HG02852 (cell line): Measurements from ENCODE around the gene SLC17A2.

Source experiments
- ATAC-seq: cut with Tn5 transposase; IDR thresholded peaks from one replicate; pipeline ENCODE4 v1.9.1; 2021; ENCODE audit warnings: mild to moderate bottlenecking, moderate library complexity; ENCODE audit not compliant: unreplicated experiment

SLC17A2 gene, protein sequence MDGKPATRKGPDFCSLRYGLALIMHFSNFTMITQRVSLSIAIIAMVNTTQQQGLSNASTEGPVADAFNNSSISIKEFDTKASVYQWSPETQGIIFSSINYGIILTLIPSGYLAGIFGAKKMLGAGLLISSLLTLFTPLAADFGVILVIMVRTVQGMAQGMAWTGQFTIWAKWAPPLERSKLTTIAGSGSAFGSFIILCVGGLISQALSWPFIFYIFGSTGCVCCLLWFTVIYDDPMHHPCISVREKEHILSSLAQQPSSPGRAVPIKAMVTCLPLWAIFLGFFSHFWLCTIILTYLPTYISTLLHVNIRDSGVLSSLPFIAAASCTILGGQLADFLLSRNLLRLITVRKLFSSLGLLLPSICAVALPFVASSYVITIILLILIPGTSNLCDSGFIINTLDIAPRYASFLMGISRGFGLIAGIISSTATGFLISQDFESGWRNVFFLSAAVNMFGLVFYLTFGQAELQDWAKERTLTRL

DNA sequence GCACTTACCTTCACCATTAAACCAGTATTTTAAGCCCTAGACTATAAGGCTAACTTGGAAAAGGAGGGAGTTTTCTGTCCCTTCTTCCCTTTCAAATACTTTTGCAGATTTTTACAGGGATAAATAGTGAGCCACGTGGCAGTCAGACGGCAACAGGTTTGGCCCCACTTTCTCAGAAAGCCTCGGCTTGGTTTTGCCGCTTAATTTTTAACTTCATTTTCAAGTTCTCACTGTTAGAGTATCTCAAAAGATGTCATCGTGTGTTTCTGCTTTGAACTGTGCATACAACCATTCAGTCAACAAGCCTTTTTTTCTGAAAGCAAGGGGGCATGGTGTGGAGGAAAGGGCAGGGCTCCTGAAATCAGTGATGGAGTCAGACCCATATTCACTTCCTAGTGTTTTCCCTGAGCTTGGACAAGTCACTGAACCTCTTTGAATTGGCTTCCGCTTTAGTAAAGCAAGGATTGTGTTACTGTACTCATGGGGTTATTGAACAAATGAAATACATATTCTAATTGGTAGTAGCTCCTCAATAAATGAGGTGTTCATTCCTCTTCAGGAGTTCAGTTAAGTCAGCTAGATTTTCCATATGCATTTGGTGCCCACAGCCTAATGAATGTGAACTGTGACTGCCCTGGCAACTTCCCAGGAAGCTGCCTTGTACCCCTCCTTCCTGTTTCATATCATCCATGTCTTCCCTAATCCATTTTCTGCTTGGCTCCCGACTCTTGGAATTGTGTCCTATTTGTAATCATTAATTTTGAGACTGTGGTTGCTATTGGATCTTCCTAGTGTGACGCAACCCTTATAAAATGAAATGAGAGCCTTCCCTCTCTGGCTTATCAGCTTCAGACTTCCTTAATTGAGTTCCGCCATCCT lies at the start of gene SLC17A2:
Gene SLC17A2 (minus strand): TSS at position 160 of the 879 bp plus-strand sequence. CDS start 4,895 bp downstream, outside the sequence.
- ATAC-seq: no peak

DNA sequence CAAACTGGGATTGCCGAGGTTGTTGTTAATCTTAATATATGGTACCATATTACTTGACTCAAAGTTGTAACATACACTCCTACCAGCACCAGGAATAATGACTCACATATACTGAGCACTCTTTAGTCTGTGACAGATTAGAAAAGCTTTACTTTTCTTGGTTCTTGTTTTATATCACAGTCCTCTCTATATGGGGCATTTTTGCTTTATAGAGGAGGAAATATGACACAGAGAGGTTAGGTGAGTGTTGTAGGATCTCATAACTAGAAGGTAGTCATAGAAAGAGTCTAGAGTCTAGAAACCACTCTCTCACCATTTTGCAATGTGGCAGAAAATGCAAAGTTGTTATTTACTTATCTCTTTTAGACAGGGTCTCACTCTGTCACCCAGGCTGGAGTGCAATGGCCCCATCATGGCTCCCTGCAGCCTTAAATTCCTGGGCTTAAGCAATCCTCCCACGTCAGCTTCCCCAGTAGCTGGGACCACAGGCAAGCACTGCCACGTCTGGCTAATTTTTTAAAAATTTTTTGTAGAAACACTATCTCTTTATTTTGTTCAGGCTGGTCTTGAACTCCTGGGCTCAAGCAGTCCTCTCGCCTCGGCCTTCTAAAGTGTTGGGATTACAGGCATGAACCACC lies 45.6 kb upstream of the SLC17A2 start:
- ATAC-seq: no peak

DNA sequence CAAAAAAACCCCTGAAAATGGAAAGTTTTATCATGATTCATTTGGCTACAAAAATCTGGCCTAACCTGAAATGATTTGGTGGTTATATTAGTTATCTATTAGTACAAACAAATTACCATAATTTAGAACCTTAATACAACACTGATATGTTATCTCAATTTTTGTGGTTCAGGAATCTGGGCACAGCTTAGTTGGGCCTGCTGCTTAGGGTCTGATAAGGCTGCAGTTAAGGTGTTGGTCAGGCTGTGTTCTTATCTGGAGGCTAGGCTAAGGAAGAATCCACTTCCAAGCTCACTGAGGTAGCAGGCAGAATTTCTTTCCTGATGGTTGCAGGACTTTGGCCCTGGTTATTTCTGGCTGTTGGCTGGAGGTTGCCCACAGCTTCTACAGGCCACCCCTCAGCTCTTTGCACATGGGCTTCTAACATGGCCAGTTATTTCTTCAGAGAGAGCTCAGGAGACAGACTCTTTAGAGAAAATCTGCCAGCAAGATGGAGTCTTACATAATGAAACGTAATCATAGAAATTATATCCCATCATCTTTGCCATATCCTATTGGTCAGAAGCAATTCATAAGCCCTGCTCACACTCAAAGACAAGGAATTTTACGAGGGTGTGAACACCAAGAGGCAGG lies 43.5 kb upstream of the SLC17A2 start:
- no peak for ATAC-seq

GRCh38 chr6:25972902-25973301 lies 42.4 kb upstream of the SLC17A2 start:
- no peak for ATAC-seq

DNA sequence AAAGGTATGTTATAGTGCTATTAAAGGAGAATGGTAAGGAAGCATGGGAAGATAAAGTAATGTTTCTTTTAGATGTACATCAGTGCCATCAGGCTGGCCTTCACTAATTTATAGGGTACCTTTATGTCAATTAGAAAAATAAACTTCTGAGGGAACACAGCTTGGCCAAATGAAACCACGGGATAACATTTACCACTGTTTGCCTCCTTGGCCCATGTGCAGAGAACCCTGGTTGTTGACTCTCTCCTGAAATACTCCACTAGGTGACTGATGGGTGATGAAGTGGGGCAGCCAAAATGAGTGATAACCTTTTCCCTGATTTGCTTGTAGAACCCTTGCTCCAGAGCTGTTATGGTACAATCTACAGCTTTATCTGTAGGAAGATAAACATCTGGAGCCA lies 41.6 kb upstream of the SLC17A2 start:
- no peak for ATAC-seq

DNA sequence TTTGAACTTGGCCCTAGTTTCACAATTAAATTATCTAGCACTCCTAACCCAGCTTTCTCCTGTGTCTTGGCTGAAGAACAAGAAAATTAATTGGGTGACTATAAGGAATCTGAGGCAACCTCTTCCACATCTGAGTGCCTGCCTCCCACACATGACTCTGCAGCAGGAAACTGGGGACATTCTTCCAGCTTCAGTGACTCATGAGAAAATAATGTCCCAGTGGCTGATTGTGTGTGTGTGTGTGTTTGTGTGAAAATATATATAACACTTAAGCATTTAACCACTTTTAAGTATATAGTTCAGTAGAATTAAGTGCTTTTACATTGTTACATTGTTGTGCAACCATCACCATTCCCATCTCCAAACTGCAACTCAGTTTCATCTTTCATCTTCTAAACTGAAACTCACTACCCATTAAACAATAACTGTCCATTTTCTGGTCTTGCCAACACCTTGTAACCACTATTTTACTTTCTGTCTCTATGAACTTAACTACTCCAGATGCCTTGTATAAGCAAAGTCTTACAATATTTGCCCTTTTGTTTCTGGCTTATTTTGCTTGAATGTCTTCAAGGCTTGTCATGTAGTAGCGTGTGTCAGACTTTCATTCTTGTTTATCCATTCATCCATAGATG lies 40.8 kb upstream of the SLC17A2 start:
- ATAC-seq: no peak

DNA sequence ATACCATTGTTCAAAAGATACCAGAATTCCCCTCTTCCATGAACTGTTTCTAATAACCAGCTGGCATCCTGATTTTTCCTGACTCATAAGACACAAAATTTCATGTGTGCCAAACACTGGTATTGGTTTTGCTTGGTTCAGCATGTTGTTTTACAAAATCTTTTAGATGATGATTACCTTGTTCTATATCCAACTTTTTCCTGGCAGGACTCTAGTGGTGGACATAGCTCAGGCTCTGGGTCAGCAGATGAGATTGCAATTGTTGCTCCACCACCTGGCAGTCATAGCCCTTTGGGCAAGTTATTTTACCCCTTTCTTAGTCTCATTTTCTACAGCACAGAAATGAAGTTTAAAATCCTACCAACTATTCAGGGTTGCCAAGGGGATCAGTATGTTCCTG lies 38.3 kb upstream of the SLC17A2 start:
- ATAC-seq: no peak

DNA sequence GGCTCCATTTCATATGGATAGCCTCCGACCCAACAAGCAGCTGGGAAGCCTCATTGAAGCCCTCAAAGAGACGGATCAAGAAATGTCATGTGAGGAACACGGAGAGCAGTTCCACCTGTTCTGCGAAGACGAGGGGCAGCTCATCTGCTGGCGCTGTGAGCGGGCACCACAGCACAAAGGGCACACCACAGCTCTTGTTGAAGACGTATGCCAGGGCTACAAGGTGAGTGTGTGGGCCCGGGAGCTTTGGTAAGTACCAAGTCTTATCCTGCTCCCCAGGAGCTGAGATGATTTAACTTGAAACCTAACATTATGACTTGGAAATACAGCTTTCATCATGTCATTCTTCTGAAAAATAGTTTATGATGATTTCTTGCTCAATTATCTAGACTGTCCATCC lies 36.2 kb upstream of the SLC17A2 start:
- no peak for ATAC-seq

DNA sequence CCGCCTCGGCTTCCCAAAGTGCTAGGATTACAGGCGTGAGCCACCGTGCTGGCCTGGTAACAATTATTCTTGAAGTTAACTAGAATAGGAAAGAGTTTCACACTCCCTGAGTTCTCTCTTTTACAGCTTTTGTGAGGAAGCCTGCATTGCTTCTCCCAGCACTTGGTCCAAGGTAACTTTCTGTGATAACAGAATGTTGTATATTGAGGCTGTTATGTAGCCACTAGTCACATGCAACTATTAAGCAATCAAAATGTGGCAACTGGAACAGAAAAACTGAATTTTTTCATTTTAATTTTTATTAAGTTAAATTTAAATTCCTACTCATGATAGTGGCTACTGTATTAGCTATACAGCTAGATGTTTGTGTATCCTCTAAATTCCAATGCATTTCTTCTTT lies 34.6 kb upstream of the SLC17A2 start:
- ATAC-seq: no peak

DNA sequence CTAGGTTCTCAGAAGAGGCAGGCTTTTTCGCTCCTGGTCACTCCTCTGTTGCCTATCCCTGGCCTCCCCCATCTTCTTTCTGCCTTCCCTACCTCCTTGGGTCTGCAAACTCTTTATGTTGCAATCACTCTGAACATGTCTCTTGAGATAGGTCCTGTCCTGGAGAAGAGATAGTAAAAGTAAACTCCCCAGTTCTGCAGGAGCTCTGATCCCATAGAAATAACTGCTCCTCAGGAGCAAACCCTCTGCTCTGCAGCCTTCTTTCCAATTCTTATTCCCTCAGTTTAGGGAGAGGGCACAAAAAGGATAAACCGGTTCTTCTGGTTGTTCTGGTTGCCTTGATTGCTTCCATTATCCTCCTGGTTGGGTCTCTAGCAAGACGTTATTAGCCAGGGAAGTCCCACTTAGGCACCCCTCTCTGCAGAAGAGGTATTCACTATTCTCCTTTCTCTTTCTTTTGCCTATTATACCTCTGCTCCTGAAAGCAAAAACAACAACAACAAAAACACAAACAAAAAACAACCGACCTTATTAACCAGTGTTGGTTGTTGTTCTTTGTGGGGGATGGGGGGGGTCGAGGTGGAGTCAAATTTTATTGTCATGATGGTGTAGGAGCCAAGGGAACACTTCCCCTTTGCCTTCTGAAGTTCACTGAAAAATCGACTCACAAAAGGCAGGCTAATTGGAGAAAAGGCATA lies 33.1 kb upstream of the SLC17A2 start:
- ATAC-seq: no peak

- peak; percentile 84 for ATAC-seq
Measured at GRCh38 chr6:25962149-25963127, 31.9 kb upstream of the SLC17A2 start, which contains the start of gene TRIM38. TSS of gene TRIM38 (plus strand) at chr6:25962802. CDS start at chr6:25966523, 3,721 bp downstream.

DNA sequence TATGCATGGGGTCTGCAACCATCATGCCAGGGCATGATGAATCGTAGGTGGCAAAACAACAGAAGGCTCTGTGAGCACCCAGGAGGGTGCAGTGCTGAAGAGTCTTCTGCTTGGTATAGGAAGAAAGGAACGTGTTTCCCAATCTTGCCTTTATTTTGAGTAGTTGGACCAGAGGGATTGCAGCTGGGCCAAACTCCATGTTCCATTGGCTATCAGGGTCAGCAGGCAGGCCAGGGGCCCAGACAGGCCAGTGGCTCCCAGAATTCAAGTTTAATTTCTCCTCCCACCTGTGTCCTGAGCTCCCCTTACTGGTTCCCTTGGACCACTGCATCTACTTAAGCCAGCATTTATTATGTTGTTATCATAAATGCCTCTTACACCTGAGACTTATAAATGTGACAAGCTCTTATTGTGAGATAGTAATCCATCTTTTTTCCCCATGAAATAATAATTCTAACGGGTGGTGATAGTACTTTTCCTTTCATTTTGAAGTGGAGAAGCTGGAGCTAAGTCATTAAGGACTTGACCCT lies 31.2 kb upstream of the SLC17A2 start:
- no peak for ATAC-seq

- ATAC-seq: no peak
Measured at GRCh38 chr6:25960734-25961133, 30.2 kb upstream of the SLC17A2 start.

DNA sequence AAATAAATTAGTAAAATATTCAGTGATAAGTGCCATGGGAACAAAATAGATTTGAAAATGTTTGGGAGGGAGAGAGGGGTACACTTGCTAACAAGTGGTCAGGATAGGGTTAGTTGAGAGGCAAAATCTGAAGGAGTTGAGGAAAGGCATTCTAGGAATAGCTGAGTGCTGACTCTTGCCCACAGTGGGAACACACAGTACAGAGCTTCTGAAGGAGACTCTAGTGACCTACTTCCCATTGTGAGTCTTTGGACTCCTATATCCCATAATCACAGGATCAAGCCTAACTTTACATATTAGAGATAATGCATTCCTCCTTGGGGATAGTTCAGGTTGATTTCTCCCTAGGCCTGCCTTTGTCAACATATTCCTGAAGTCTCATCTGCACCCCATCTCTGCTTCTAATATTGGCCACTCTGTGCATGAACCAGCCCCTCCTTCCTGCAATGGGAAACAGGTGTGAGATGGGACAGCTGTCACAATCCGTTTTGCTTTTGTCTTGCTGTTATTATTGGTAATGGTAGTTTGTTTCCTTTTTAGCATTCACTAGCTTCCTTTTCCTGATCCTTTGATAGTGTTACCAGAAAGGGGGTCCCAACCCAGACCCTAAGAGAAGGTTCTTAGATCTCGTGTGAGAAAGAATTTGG lies 29.5 kb upstream of the SLC17A2 start:
- ATAC-seq: no peak

DNA sequence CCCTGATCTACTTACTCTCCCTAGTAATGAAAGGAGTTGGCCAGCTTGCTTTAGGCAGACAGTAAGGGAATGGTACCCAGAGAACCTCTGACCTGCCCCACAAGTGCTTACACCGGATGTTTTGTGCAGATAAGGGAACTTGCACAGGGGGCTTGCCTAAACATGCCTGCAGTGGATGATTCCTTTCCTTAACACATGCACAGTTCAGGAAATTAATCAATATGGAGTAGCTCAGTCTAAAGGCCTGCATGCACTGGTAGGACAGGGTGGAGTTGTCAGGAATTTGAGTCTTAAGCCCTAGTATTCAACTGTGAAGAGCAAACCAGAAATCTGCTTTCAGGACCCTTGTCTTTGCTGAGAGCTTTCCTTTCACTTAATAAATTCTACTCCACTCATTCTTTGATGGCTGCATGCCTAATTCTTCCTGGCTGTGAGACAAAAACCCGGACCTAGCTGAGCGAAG lies 28.2 kb upstream of the SLC17A2 start:
- no peak for ATAC-seq

DNA sequence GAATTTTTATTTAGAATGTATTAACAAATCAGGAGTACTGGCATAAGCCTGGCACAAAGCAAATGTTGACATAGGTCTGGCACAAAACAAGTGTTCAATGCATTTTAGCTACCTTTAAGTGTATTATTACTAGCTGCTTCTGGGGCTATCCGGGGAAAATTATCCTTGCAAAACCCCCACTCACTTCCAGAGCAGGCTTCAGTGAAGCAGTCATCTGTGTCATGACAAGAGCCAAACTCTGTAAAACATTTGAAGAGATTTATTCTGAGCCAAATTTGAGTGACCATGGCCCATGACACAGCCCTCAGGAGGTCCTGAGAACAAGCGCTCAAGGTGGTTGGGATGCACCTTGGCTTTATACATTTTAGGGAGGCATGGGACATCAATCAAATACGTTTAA lies 25.7 kb upstream of the SLC17A2 start:
- ATAC-seq: no peak

GRCh38 chr6:25954756-25955155 lies 24.3 kb upstream of the SLC17A2 start:
- no peak for ATAC-seq

GRCh38 chr6:25953733-25954132 lies 23.2 kb upstream of the SLC17A2 start:
- ATAC-seq: no peak
